ENCODE results near the gene IFITM1.
"Not testable (repeated sequence)": the region's sequence is repeated elsewhere in the genome, so short reads cannot be mapped to it uniquely, and the experiment has no call there.

Gene IFITM1

GRCh38 chr11:313787-314553 is at the start of gene IFITM1:
Gene IFITM1 (plus strand): TSS chr11:314040. CDS start chr11:314171, 131 bp downstream.
- peak; percentile 20 for DNase-seq (ENCODE audit: low spot score)

- no peak for DNase-seq (ENCODE audit: low spot score)
Measured at GRCh38 chr11:266676-267439, 47.0 kb upstream of the IFITM1 start.

- no peak for DNase-seq (ENCODE audit: low spot score)
Measured at GRCh38 chr11:267491-267994, 46.3 kb upstream of the IFITM1 start.

GRCh38 chr11:268716-269145 is 45.1 kb upstream of the IFITM1 start:
- not testable (repeated sequence) for DNase-seq (ENCODE audit: low spot score)

DNA sequence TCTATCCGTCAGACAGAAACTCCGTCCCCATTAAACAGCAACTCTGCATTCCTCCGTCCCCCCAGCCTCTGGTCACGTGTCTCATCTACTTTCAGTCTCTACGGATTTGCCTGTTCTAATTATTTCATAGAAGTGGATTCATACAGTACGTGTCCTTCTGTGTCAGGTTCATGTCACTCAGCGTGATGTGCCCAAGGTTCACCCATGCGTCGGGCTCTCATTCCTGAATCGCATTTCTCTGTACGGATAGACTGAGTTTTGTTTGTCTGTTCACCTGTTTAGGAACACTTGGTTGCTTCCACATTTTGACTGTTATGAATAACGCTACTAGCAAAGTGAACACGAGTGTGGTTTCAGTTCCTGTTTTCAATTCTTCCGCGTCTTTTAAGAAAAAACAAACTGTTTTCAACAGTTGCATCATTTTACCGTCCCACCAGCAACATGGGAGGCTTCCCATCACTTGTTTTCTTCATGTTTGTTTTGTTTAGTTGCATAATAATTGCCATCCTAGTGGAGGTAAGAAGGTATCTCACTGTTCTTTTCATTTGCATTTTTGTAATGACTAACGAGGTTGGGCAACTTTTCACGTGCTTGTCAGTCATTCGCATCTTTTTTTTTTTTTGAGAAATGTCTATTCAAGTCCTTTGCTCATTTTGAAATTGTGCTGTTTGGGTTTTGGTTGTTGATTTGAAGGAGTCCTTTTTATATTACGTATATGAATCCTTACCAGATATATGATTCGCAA is 44.5 kb upstream of the IFITM1 start:
- no peak for DNase-seq (ENCODE audit: low spot score)

- DNase-seq (ENCODE audit: low spot score): no peak
Measured at GRCh38 chr11:270451-271318, 43.2 kb upstream of the IFITM1 start.

GRCh38 chr11:271319-271715 is 42.5 kb upstream of the IFITM1 start:
- DNase-seq (ENCODE audit: low spot score): no peak

- DNase-seq (ENCODE audit: low spot score): no peak
Measured at GRCh38 chr11:272195-272930, 41.5 kb upstream of the IFITM1 start.

GRCh38 chr11:272931-273198 is 41.0 kb upstream of the IFITM1 start:
- no peak for DNase-seq (ENCODE audit: low spot score)

DNA sequence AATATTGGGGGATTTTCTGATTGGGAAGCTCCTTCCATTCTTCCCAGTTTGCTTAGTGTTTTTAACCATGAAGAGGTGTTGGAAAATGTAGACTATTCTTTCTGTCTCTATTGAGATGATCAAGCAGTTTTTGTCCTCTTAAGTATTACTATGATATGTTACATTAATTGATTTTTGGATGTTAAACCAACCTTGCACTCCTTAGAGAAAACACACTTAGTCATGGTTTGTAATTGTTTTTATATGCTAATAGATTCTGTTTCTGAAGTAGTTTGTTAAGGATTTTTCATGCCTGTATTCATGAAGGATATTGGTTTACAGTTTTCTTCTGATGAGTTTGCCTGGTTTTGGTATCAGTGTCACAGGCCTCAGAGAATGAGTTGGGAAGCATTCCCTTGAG is 37.6 kb upstream of the IFITM1 start:
- no peak for DNase-seq (ENCODE audit: low spot score)

DNA sequence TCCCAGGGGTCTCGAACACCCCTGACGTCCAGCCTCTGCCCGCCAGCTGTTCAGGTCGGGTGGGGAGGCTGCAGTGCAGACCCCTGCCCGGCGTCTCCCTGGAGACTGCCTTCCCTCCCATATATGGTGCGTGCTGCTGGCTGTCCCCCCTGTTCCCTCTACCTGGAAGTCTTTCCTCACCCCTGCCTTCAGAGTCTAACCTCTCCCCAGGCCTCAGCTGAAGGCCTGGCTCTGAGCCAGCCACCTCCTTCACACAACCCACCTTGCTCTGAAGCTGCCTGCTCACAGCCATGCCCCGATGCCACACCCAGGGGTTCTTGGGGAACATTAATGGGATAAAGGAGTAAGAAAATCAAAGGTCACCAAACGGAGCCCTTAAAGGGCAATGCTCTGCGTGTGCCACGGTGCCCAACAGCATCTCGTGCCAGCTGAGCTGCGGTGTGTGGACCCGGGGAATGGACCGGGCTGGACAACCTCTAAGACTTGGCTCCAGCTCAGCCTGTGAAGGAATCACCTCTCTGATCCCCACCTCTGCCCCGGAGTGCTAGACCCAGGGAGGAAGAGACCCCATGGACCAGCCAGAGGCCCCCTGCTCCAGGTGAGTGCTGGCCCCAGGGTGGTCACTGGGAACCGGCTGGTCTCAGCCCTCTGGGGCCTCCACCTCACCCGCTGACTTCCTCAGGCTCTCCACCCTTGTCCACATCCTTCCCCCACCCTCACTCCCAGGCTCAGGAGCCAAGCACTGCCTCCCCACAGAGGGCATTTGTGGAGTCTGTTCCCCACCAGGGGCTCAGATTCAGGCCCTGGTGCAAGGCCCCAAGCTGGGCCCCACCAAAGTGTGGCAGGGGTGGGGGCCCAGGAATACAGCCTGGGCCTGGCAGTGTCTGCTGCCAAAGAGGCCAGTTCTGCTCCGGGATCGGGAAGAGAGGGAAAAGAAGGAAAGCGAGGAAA is 35.6 kb upstream of the IFITM1 start, which contains the start of gene NLRP6:
Gene NLRP6, plus strand, starts transcription at position 407 of the 951 bp plus-strand sequence. Its CDS starts 163 bp downstream, at position 570.
- no peak for DNase-seq (ENCODE audit: low spot score)

DNA sequence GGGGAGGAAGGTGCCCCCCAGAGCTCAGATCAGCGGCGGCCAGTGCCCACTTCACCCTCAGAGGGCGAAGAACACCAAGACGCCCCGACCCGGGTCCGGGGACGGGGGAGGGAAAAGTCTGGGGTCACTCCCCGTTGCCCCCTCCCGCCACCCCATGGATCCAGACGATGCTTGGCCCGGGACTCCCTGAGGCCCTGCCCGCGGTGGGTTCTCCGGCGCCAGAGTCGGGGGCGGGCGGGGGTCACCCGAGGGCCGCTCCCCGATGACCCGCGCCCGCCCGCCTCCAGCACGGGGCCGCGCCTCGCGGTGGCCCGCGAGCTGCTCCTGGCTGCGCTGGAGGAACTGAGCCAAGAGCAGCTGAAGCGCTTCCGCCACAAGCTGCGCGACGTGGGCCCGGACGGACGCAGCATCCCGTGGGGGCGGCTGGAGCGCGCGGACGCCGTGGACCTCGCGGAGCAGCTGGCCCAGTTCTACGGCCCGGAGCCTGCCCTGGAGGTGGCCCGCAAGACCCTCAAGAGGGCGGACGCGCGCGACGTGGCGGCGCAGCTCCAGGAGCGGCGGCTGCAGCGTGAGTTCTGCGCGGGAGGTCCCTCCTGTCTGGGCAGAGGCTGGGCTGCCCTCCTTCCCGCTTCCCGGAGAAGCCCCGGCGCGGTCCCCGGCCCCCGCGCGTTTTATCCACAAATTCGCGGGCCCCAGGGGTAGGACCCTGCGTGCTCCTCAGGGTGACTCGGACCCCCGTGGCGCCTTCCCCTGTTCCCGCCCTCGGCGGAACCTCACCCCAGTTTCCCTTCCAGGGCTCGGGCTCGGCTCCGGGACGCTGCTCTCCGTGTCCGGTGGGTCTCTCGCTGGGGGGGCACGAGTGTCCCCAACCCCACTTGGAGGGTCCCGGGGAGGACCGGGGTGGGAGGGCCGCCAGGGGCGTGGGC is 34.5 kb upstream of the IFITM1 start:
- DNase-seq (ENCODE audit: low spot score): no peak

DNA sequence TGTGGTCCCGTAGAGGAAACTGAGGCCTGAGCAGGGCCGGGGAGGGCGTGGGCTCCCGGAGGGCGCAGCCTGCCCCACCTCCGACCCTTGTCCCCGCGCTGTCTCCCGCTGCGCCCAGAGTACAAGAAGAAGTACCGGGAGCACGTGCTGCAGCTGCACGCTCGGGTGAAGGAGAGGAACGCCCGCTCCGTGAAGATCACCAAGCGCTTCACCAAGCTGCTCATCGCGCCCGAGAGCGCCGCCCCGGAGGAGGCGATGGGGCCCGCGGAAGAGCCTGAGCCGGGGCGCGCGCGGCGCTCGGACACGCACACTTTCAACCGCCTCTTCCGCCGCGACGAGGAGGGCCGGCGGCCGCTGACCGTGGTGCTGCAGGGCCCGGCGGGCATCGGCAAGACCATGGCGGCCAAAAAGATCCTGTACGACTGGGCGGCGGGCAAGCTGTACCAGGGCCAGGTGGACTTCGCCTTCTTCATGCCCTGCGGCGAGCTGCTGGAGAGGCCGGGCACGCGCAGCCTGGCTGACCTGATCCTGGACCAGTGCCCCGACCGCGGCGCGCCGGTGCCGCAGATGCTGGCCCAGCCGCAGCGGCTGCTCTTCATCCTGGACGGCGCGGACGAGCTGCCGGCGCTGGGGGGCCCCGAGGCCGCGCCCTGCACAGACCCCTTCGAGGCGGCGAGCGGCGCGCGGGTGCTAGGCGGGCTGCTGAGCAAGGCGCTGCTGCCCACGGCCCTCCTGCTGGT is 33.7 kb upstream of the IFITM1 start:
- DNase-seq (ENCODE audit: low spot score): peak; percentile 48

DNA sequence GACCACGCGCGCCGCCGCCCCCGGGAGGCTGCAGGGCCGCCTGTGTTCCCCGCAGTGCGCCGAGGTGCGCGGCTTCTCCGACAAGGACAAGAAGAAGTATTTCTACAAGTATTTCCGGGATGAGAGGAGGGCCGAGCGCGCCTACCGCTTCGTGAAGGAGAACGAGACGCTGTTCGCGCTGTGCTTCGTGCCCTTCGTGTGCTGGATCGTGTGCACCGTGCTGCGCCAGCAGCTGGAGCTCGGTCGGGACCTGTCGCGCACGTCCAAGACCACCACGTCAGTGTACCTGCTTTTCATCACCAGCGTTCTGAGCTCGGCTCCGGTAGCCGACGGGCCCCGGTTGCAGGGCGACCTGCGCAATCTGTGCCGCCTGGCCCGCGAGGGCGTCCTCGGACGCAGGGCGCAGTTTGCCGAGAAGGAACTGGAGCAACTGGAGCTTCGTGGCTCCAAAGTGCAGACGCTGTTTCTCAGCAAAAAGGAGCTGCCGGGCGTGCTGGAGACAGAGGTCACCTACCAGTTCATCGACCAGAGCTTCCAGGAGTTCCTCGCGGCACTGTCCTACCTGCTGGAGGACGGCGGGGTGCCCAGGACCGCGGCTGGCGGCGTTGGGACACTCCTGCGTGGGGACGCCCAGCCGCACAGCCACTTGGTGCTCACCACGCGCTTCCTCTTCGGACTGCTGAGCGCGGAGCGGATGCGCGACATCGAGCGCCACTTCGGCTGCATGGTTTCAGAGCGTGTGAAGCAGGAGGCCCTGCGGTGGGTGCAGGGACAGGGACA is 32.9 kb upstream of the IFITM1 start:
- no peak for DNase-seq (ENCODE audit: low spot score)

DNA sequence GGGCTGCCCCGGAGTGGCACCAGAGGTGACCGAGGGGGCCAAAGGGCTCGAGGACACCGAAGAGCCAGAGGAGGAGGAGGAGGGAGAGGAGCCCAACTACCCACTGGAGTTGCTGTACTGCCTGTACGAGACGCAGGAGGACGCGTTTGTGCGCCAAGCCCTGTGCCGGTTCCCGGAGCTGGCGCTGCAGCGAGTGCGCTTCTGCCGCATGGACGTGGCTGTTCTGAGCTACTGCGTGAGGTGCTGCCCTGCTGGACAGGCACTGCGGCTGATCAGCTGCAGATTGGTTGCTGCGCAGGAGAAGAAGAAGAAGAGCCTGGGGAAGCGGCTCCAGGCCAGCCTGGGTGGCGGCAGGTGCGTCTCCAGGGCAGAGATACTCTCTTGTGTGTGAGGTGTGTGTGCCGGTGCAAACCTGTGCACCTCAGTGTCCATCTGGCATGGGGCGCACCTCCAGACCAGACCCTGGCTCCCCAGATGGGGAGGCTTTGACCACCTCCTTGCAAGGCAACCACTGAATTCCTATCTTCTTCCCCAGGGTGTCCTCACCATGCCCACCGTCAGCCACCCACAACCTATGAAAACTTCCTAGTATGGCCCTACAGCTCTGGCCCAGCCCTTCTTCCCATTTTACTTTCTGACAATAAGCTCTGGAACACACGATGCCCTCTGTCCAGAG is 32.2 kb upstream of the IFITM1 start:
- no peak for DNase-seq (ENCODE audit: low spot score)

DNA sequence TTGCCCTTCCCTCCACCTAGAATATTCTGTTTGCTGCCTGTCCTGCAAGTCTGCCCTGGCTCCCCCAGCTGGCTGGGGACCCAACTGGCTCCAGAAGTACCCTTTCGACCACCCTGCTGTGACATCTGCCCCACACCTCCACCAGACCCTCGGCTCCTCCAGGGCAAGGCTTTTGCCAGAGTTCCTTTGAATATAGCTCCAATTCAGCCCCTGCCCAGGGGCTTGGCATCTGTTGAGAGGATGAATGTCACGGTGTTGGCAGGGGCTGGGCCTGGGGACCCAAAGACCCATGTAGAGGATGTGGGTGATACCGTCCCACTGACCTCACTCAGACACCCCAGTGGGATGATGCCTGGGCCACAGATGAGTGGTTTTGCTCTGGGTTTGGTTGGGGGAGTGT is 31.7 kb upstream of the IFITM1 start:
- no peak for DNase-seq (ENCODE audit: low spot score)

Measured in kidney tubule cell (primary cell).